HG03378 (cell line): ENCODE measurements around the gene GABRB1.

Source experiments
- ATAC-seq: cut with Tn5 transposase; IDR thresholded peaks from one replicate; pipeline ENCODE4 v1.9.1; 2021; ENCODE audit warnings: mild to moderate bottlenecking, moderate library complexity; ENCODE audit not compliant: unreplicated experiment

Gene GABRB1

GRCh38 chr4:47031011-47031678, at the start of gene GABRB1:
GABRB1 (plus strand) TSS chr4:47031567.
- ATAC-seq = no peak

GRCh38 chr4:46984781-46985180, 46.6 kb upstream of the GABRB1 start:
- no peak for ATAC-seq

GRCh38 chr4:46986922-46987638, 44.3 kb upstream of the GABRB1 start:
- ATAC-seq = no peak

- ATAC-seq = no peak
Observed at GRCh38 chr4:46992338-46992737, 39.0 kb upstream of the GABRB1 start.

- no peak for ATAC-seq
Observed at GRCh38 chr4:46993075-46994006, 38.0 kb upstream of the GABRB1 start, which contains the start of gene GABRA4. GABRA4 (minus strand) TSS chr4:46993581; CDS start chr4:46993424, 157 bp downstream.

- ATAC-seq = no peak
Observed at GRCh38 chr4:46994007-46994405, 37.4 kb upstream of the GABRB1 start.

GRCh38 chr4:46999566-46999965, 31.8 kb upstream of the GABRB1 start:
- ATAC-seq = no peak

- no peak for ATAC-seq
Observed at GRCh38 chr4:47000406-47000805, 31.0 kb upstream of the GABRB1 start.

- no peak for ATAC-seq
Observed at GRCh38 chr4:47002580-47002979, 28.8 kb upstream of the GABRB1 start.

- no peak for ATAC-seq
Observed at GRCh38 chr4:47010347-47010911, 20.9 kb upstream of the GABRB1 start.

GRCh38 chr4:47010912-47011446, 20.4 kb upstream of the GABRB1 start:
- peak; percentile 98 for ATAC-seq

GRCh38 chr4:47012676-47013075, 18.7 kb upstream of the GABRB1 start:
- no peak for ATAC-seq

- no peak for ATAC-seq
Observed at GRCh38 chr4:47013373-47013772, 18.0 kb upstream of the GABRB1 start.

- ATAC-seq = no peak
Observed at GRCh38 chr4:47017081-47017480, 14.3 kb upstream of the GABRB1 start.

- no peak for ATAC-seq
Observed at GRCh38 chr4:47017494-47017893, 13.9 kb upstream of the GABRB1 start.

GRCh38 chr4:47031751-47032404, 511 bp downstream of the GABRB1 start:
- no peak for ATAC-seq

GRCh38 chr4:47032405-47033106, 1.2 kb downstream of the GABRB1 start:
- peak; percentile 91 for ATAC-seq

- no peak for ATAC-seq
Observed at GRCh38 chr4:47038263-47038662, 6.9 kb downstream of the GABRB1 start.

- no peak for ATAC-seq
Observed at GRCh38 chr4:47040828-47041227, 9.5 kb downstream of the GABRB1 start.

- ATAC-seq = no peak
Observed at GRCh38 chr4:47043821-47044220, 12.5 kb downstream of the GABRB1 start.
